Measurements from ENCODE around the gene CEP63. TPM values are rescaled to one million over a fixed set of nuclear protein-coding genes. Genes with fewer than 3 reads are reported as not detected.

Gene CEP63
- total RNA-seq, 2 donors from 2014 or later = 21.2 to 33.0 TPM

- no peak for TF ChIP-seq CTCF (conservative IDR thresholded peaks at IDR 0.05)
- Mint-ChIP-seq H3K27me3 (ENCODE audit: insufficient read depth) (no peaks in the 10 kb centered on the region), H3K36me3 (ENCODE audit: low read depth) (peaks cover 24% of the 10 kb centered on the region), H3K27ac (no peak overlapping the region), H3K9me3 (peaks cover 5% of the 10 kb centered on the region), H3K4me3 (no peak overlapping the region), H3K4me1 (no peaks in the 10 kb centered on the region)
- DNase-seq = no peak
- Histone ChIP-seq H3K4me3 (ENCODE audit: low read length) (no peak overlapping the region), H3K9ac (ENCODE audit: extremely low read depth, low read length, poor library complexity, severe bottlenecking) (no peak overlapping the region), H3K27me3 (ENCODE audit: control insufficient read depth, insufficient read depth, low read length, poor library complexity, severe bottlenecking) (no peaks in the 10 kb centered on the region), H3K36me3 (ENCODE audit: control insufficient read depth, insufficient read depth, low read length) (no peaks in the 10 kb centered on the region), H3K27ac (ENCODE audit: low read depth, low read length) (no peak overlapping the region), H3K9me3 (ENCODE audit: control insufficient read depth, low read length) (peaks cover 14% of the 10 kb centered on the region), H3K4me1 (ENCODE audit: control insufficient read depth, insufficient read depth, low read length) (no peaks in the 10 kb centered on the region)
- 88% methylated on average over 1 of the region's 1 CpG; no CpG with 5 or more reads in 1 of the 2 experiments for WGBS, 2 experiments (ENCODE audit: insufficient coverage in 1 of 2, insufficient read length in 1 of 2)
Observed at GRCh38 chr3:134503266-134503665, 17.4 kb downstream of the CEP63 start.

GRCh38 chr3:134504132-134504531 is 18.3 kb downstream of the CEP63 start:
- no peak overlapping the region for H3K27ac ChIP-seq (ENCODE audit: low read depth, low read length)
- H3K27ac Mint-ChIP-seq = no peak overlapping the region
- no peaks in the 10 kb centered on the region for H3K4me1 Mint-ChIP-seq
- no peak overlapping the region for H3K4me3 Mint-ChIP-seq
- no peak overlapping the region for H3K9ac ChIP-seq (ENCODE audit: extremely low read depth, low read length, poor library complexity, severe bottlenecking)
- H3K4me3 ChIP-seq (ENCODE audit: low read length) = no peak overlapping the region
- peaks cover 14% of the 10 kb centered on the region for H3K9me3 ChIP-seq (ENCODE audit: control insufficient read depth, low read length)
- TF ChIP-seq CTCF (conservative IDR thresholded peaks at IDR 0.05) = no peak
- H3K9me3 Mint-ChIP-seq = peaks cover 5% of the 10 kb centered on the region
- H3K27me3 ChIP-seq (ENCODE audit: control insufficient read depth, insufficient read depth, low read length, poor library complexity, severe bottlenecking) = no peaks in the 10 kb centered on the region
- no peak for DNase-seq
- H3K27me3 Mint-ChIP-seq (ENCODE audit: insufficient read depth) = no peaks in the 10 kb centered on the region
- 57% methylated on average over 3 of the region's 3 CpGs; no CpG with 5 or more reads in 1 of the 2 experiments for WGBS, 2 experiments (ENCODE audit: insufficient coverage in 1 of 2, insufficient read length in 1 of 2)
- H3K4me1 ChIP-seq (ENCODE audit: control insufficient read depth, insufficient read depth, low read length) = no peaks in the 10 kb centered on the region
- H3K36me3 Mint-ChIP-seq (ENCODE audit: low read depth) = peaks cover 31% of the 10 kb centered on the region
- no peaks in the 10 kb centered on the region for H3K36me3 ChIP-seq (ENCODE audit: control insufficient read depth, insufficient read depth, low read length)

- no peak overlapping the region for H3K9ac ChIP-seq (ENCODE audit: extremely low read depth, low read length, poor library complexity, severe bottlenecking)
- TF ChIP-seq CTCF (conservative IDR thresholded peaks at IDR 0.05) = no peak
- Mint-ChIP-seq H3K9me3 (peaks cover 5% of the 10 kb centered on the region), H3K27me3 (ENCODE audit: insufficient read depth) (no peaks in the 10 kb centered on the region), H3K36me3 (ENCODE audit: low read depth) (peaks cover 36% of the 10 kb centered on the region), H3K4me3 (no peak overlapping the region), H3K27ac (no peak overlapping the region), H3K4me1 (no peaks in the 10 kb centered on the region)
- H3K4me3 ChIP-seq (ENCODE audit: low read length) = no peak overlapping the region
- no peaks in the 10 kb centered on the region for H3K27me3 ChIP-seq (ENCODE audit: control insufficient read depth, insufficient read depth, low read length, poor library complexity, severe bottlenecking)
- no peak for DNase-seq
- no peaks in the 10 kb centered on the region for H3K4me1 ChIP-seq (ENCODE audit: control insufficient read depth, insufficient read depth, low read length)
- peaks cover 14% of the 10 kb centered on the region for H3K9me3 ChIP-seq (ENCODE audit: control insufficient read depth, low read length)
- 61 to 100% methylated on average over 1 to 3 of the region's 3 CpGs for WGBS, 2 experiments (ENCODE audit: insufficient coverage in 1 of 2, insufficient read length in 1 of 2)
- H3K36me3 ChIP-seq (ENCODE audit: control insufficient read depth, insufficient read depth, low read length) = peaks cover under 1% of the 10 kb centered on the region
- H3K27ac ChIP-seq (ENCODE audit: low read depth, low read length) = no peak overlapping the region
Observed at GRCh38 chr3:134505485-134505884, 19.6 kb downstream of the CEP63 start.

Data from endodermal cell (in vitro differentiated cells).